Thyroid gland (tissue), 4 donors: ENCODE results near the gene CCR5.

Experiments
- POLR2A ChIP-seq, 2 donors: fragments of 450-650 bp; IDR thresholded peaks; one replicate each; pipeline ENCODE4 v1.6.1; 2017; ENCODE audit warnings: antibody characterized with exemption in 2 of 2, mild to moderate bottlenecking in 2 of 2, moderate library complexity in 1 of 2
- TF ChIP-seq, protein P1 (sequence below), 6 experiments: fragments of 200-600 bp in 3 of 6; fragments of 450-650 bp in 3 of 6; sonication (generic) in 3 of 6; IDR thresholded peaks; one replicate each; pipeline ENCODE4 v1.5.1; 2016 to 2019; ENCODE audit warnings: antibody characterized with exemption in 6 of 6, mild to moderate bottlenecking in 2 of 6, inconsistent platforms in 1 of 6, moderate library complexity in 1 of 6

DNA sequence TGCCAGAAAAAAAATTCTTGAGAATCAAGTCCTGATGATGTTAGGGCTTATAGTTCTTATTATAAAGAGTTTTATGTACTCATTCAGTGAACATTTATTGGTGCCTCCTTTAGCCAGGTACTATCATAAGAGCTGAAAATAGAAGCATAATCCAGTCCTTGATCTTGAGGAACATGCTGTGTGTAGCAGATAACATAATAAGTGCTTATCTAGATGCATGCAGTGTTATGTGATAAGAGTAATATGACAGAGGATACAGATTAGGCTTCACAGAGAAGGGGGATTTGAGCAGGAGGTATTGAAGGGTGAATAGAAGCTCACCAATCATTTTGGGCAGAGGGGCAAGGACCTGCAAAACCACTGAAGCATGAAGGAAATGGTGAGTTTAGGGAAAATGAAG, 15.8 kb upstream of the CCR5 start:
- TF ChIP-seq, protein P1, sequence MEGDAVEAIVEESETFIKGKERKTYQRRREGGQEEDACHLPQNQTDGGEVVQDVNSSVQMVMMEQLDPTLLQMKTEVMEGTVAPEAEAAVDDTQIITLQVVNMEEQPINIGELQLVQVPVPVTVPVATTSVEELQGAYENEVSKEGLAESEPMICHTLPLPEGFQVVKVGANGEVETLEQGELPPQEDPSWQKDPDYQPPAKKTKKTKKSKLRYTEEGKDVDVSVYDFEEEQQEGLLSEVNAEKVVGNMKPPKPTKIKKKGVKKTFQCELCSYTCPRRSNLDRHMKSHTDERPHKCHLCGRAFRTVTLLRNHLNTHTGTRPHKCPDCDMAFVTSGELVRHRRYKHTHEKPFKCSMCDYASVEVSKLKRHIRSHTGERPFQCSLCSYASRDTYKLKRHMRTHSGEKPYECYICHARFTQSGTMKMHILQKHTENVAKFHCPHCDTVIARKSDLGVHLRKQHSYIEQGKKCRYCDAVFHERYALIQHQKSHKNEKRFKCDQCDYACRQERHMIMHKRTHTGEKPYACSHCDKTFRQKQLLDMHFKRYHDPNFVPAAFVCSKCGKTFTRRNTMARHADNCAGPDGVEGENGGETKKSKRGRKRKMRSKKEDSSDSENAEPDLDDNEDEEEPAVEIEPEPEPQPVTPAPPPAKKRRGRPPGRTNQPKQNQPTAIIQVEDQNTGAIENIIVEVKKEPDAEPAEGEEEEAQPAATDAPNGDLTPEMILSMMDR (IDR thresholded peaks at IDR 0.05) = no peak
- no peak for TF ChIP-seq POLR2A (IDR thresholded peaks at IDR 0.05)
